OCI-LY1 (cell line): ENCODE measurements around the gene MAF.

Experiments
- H2AFZ ChIP-seq: fragments of 200-600 bp; sonication (generic), shearing (Covaris generic); 2 replicates; pipeline ENCODE4 v1.6.0; 2014; ENCODE audit warnings: antibody characterized with exemption, mild to moderate bottlenecking, low read length
- H3F3A ChIP-seq: fragments of 200-600 bp; sonication (generic), shearing (Covaris generic); 2 replicates; pipeline ENCODE4 v1.6.0; 2014; ENCODE audit warnings: mild to moderate bottlenecking, antibody characterized with exemption, low read length, moderate library complexity; ENCODE audit not compliant: insufficient read depth
- H3K27ac ChIP-seq: fragments of 200-600 bp; sonication (generic); 2 replicates; pipeline ENCODE4 v1.5.1; 2014; ENCODE audit warnings: low read length, mixed run types, mild to moderate bottlenecking, low read depth; ENCODE audit not compliant: poor library complexity, severe bottlenecking
- H3K27me3 ChIP-seq: fragments of 200-600 bp; sonication (generic); 2 replicates; pipeline ENCODE4 v1.6.0; 2014; ENCODE audit warnings: antibody characterized with exemption, mild to moderate bottlenecking, low read length, moderate library complexity; ENCODE audit not compliant: insufficient read depth
- H3K36me3 ChIP-seq: fragments of 200-600 bp; sonication (generic); 2 replicates; pipeline ENCODE4 v1.6.1; 2014; ENCODE audit warnings: mild to moderate bottlenecking, antibody characterized with exemption, low read length, moderate library complexity, mixed read lengths; ENCODE audit not compliant: insufficient read depth
- H3K4me1 ChIP-seq: fragments of 200-600 bp; sonication (generic); 2 replicates; pipeline ENCODE4 v1.5.1; 2014; ENCODE audit warnings: mild to moderate bottlenecking, low read length, moderate library complexity; ENCODE audit not compliant: insufficient read depth, severe bottlenecking
- H3K4me2 ChIP-seq: fragments of 200-600 bp; sonication (generic), shearing (Covaris generic); 2 replicates; pipeline ENCODE4 v1.6.1; 2014; ENCODE audit warnings: low read length
- H3K4me3 ChIP-seq: fragments of 200-600 bp; sonication (generic); 2 replicates; pipeline ENCODE4 v1.5.1; 2014; ENCODE audit warnings: low read length, low read depth, mild to moderate bottlenecking, mixed read lengths; ENCODE audit not compliant: poor library complexity, severe bottlenecking
- H3K79me2 ChIP-seq: fragments of 200-600 bp; shearing (Covaris generic); 2 replicates; pipeline ENCODE4 v1.6.1; 2016; ENCODE audit warnings: mixed run types, low read length, mixed read lengths; ENCODE audit not compliant: insufficient read depth
- H3K9ac ChIP-seq: fragments of 200-600 bp; sonication (generic), shearing (Covaris generic); 2 replicates; pipeline ENCODE4 v1.6.1; 2014; ENCODE audit warnings: mild to moderate bottlenecking, low read length, mixed read lengths
- H3K9me2 ChIP-seq: fragments of 200-600 bp; sonication (generic), shearing (Covaris generic); 2 replicates; pipeline ENCODE4 v1.6.1; 2014; ENCODE audit warnings: low read depth, mild to moderate bottlenecking, low read length, mixed read lengths
- H3K9me3 ChIP-seq: fragments of 200-600 bp; shearing (Covaris generic); 2 replicates; pipeline ENCODE4 v1.6.1; 2014; ENCODE audit warnings: low read length, mixed read lengths
- H4K20me1 ChIP-seq: fragments of 200-600 bp; sonication (generic), shearing (Covaris generic); 2 replicates; pipeline ENCODE4 v1.6.0; 2016; ENCODE audit warnings: mild to moderate bottlenecking, low read length; ENCODE audit not compliant: insufficient read depth
- CTCF ChIP-seq: fragments of 200-600 bp; sonication (generic), shearing (Covaris generic); IDR thresholded peaks from 2 replicates; pipeline ENCODE4 v1.5.1; 2017; ENCODE audit warnings: mild to moderate bottlenecking, antibody characterized with exemption, low read length, moderate library complexity, mixed read lengths
- EZH2 ChIP-seq: fragments of 200-600 bp; sonication (generic), shearing (Covaris generic); IDR thresholded peaks from 2 replicates; pipeline ENCODE4 v1.8.0; 2017; ENCODE audit warnings: borderline replicate concordance, mixed run types, mild to moderate bottlenecking, antibody characterized with exemption, low read length, moderate library complexity, mixed read lengths

Gene MAF

GRCh38 chr16:79609861-79610260, 9.3 kb upstream of the MAF start:
- H3K9me3 ChIP-seq = no peaks in the 10 kb centered on the region
- no peaks in the 10 kb centered on the region for H3K79me2 ChIP-seq
- no peak overlapping the region for H3K4me3 ChIP-seq
- H2AFZ ChIP-seq = no peak overlapping the region
- H3K4me1 ChIP-seq = no peaks in the 10 kb centered on the region
- no peak overlapping the region for H3K4me2 ChIP-seq
- H3K27ac ChIP-seq = no peak overlapping the region
- no peaks in the 10 kb centered on the region for H3K36me3 ChIP-seq
- H3K9me2 ChIP-seq = no peaks in the 10 kb centered on the region
- no peak overlapping the region for H3K9ac ChIP-seq
- no peaks in the 10 kb centered on the region for H4K20me1 ChIP-seq
- no peaks in the 10 kb centered on the region for H3F3A ChIP-seq
- no peaks in the 10 kb centered on the region for H3K27me3 ChIP-seq
- TF ChIP-seq CTCF = no peak
- TF ChIP-seq EZH2 = no peak

GRCh38 chr16:79608976-79609375, 8.4 kb upstream of the MAF start:
- H3K27ac ChIP-seq = no peak overlapping the region
- H3F3A ChIP-seq = no peaks in the 10 kb centered on the region
- H3K4me2 ChIP-seq = no peak overlapping the region
- no peaks in the 10 kb centered on the region for H3K9me3 ChIP-seq
- no peak overlapping the region for H3K9ac ChIP-seq
- H3K4me3 ChIP-seq = no peak overlapping the region
- H2AFZ ChIP-seq = no peak overlapping the region
- no peaks in the 10 kb centered on the region for H3K9me2 ChIP-seq
- no peaks in the 10 kb centered on the region for H3K79me2 ChIP-seq
- H3K36me3 ChIP-seq = no peaks in the 10 kb centered on the region
- TF ChIP-seq EZH2 (no peak), CTCF (no peak)
- no peaks in the 10 kb centered on the region for H3K4me1 ChIP-seq
- H3K27me3 ChIP-seq = no peaks in the 10 kb centered on the region
- no peaks in the 10 kb centered on the region for H4K20me1 ChIP-seq

- H3K4me1 ChIP-seq = no peaks in the 10 kb centered on the region
- no peaks in the 10 kb centered on the region for H3F3A ChIP-seq
- H3K27me3 ChIP-seq = no peaks in the 10 kb centered on the region
- no peak overlapping the region for H3K9ac ChIP-seq
- no peak overlapping the region for H3K4me3 ChIP-seq
- no peaks in the 10 kb centered on the region for H4K20me1 ChIP-seq
- H3K79me2 ChIP-seq = no peaks in the 10 kb centered on the region
- TF ChIP-seq EZH2 = no peak
- H2AFZ ChIP-seq = no peak overlapping the region
- no peak overlapping the region for H3K4me2 ChIP-seq
- H3K36me3 ChIP-seq = no peaks in the 10 kb centered on the region
- H3K9me3 ChIP-seq = no peaks in the 10 kb centered on the region
- no peaks in the 10 kb centered on the region for H3K9me2 ChIP-seq
- no peak overlapping the region for H3K27ac ChIP-seq
These were observed 7.0 kb upstream of the MAF start for GRCh38 chr16:79607587-79607986.

GRCh38 chr16:79605999-79606398, 5.5 kb upstream of the MAF start:
- Histone ChIP-seq H3K9me2 (no peaks in the 10 kb centered on the region), H2AFZ (no peak overlapping the region), H3F3A (no peaks in the 10 kb centered on the region)

More at GRCh38 chr16:79605999-79606398, 5.5 kb upstream of the MAF start:
- H3K4me1 ChIP-seq = no peaks in the 10 kb centered on the region
- H3K36me3 ChIP-seq = no peaks in the 10 kb centered on the region
- no peaks in the 10 kb centered on the region for H4K20me1 ChIP-seq
- no peaks in the 10 kb centered on the region for H3K9me3 ChIP-seq
- H3K79me2 ChIP-seq = no peaks in the 10 kb centered on the region
- no peak overlapping the region for H3K27ac ChIP-seq
- H3K4me3 ChIP-seq = no peak overlapping the region
- no peak overlapping the region for H3K4me2 ChIP-seq
- no peaks in the 10 kb centered on the region for H3K27me3 ChIP-seq
- TF ChIP-seq EZH2 = no peak
- no peak for TF ChIP-seq CTCF
- no peak overlapping the region for H3K9ac ChIP-seq
